Vagina (tissue), 2 donors: ENCODE measurements around the gene LONP1.

Experiments used
- POLR2A ChIP-seq, 2 donors: fragments of 450-650 bp; IDR thresholded peaks; one replicate each; pipeline ENCODE4 v1.6.1; 2017; ENCODE audit warnings: antibody characterized with exemption in 2 of 2, mild to moderate bottlenecking in 2 of 2, moderate library complexity in 2 of 2
- POLR2AphosphoS5 ChIP-seq, 2 donors: sonication (generic); formaldehyde crosslinking; IDR thresholded peaks; one replicate each; pipeline ENCODE4 v1.9.0; 2017; ENCODE audit warnings: antibody characterized with exemption in 2 of 2, mild to moderate bottlenecking in 2 of 2, low read depth in 1 of 2; ENCODE audit not compliant: insufficient read depth in 1 of 2
- TF ChIP-seq, protein P1 (sequence below), 3 experiments: fragments of 450-650 bp in 2 of 3; fragments of 200-600 bp in 1 of 3; sonication (generic) in 1 of 3; IDR thresholded peaks; one replicate each; pipeline ENCODE4 v1.5.1; 2017 to 2019; ENCODE audit warnings: antibody characterized with exemption in 3 of 3, mild to moderate bottlenecking in 2 of 3, moderate library complexity in 2 of 3

DNA sequence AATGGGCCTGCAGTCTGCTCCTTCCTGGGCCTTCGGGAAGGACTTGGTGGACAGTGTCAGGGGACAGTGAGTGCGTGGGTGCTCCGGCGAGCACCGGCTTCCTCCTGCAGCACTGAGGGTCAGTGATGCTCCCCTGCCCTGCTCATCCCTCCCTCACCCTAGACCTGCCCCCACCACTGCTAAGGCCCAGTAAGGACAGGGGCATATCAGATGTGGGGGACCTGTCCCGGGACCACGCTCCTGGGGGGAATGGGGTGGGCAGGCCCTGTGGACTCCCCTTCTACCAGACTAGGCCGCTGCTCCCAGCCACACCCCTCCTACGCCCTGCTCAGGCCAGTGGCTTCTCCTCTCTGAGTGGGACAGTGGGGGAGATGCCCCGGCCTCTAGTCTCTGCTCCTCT lies 42.8 kb downstream of the LONP1 start:
- TF ChIP-seq POLR2A (IDR thresholded peaks at IDR 0.05) (no peak), POLR2AphosphoS5 (IDR thresholded peaks at IDR 0.05; ENCODE audit: insufficient read depth in 1 of 2, low read depth in 1 of 2) (no peak)
- TF ChIP-seq, protein P1, sequence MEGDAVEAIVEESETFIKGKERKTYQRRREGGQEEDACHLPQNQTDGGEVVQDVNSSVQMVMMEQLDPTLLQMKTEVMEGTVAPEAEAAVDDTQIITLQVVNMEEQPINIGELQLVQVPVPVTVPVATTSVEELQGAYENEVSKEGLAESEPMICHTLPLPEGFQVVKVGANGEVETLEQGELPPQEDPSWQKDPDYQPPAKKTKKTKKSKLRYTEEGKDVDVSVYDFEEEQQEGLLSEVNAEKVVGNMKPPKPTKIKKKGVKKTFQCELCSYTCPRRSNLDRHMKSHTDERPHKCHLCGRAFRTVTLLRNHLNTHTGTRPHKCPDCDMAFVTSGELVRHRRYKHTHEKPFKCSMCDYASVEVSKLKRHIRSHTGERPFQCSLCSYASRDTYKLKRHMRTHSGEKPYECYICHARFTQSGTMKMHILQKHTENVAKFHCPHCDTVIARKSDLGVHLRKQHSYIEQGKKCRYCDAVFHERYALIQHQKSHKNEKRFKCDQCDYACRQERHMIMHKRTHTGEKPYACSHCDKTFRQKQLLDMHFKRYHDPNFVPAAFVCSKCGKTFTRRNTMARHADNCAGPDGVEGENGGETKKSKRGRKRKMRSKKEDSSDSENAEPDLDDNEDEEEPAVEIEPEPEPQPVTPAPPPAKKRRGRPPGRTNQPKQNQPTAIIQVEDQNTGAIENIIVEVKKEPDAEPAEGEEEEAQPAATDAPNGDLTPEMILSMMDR (IDR thresholded peaks at IDR 0.05) = no peak
